IMR-90 (cell line): ENCODE data around the gene CCER1. TPM values are rescaled to one million over a fixed set of nuclear protein-coding genes. Genes with fewer than 3 reads are reported as not detected.

Experiments
- ATAC-seq: fragments of 200-7000 bp; cut with Tn5 transposase; 2 replicates; pipeline ENCODE4 v1.9.1; 2020; ENCODE audit warnings: low read depth, mild to moderate bottlenecking, moderate library complexity
- BruUV-seq: library from RNA; stranded (reverse); fragments of 400-500 nt; replicated peaks from 2 replicates; lab custom pipeline; 2021; lab: Mats Ljungman, UMichigan
- CTCF ChIA-PET: fragments of 300-600 bp; formaldehyde crosslinking; extraction: SDS; loops from one replicate; lab custom pipeline; 2021; ENCODE audit warnings: antibody characterized with exemption; lab: Yijun Ruan, JAX
- POLR2A ChIA-PET: fragments of 300-600 bp; sonication (Branson Sonifier 250); formaldehyde crosslinking; loops from one replicate; lab custom pipeline; 2022; ENCODE audit warnings: antibody characterized with exemption; ENCODE audit not compliant: unreplicated experiment; lab: Charles Lee
- DNase-seq: peaks from one replicate; pipeline ENCODE4 v3.0.0; 2013
- H2AFZ ChIP-seq: replicated peaks from 2 replicates; pipeline ENCODE3; 2013; ENCODE audit warnings: low read length, mild to moderate bottlenecking; ENCODE audit not compliant: poor library complexity
- H2AK5ac ChIP-seq: 2 replicates; pipeline ENCODE4 v1.6.1; 2013; ENCODE audit warnings: low read depth, low read length, inconsistent platforms
- H2AK9ac ChIP-seq: replicated peaks from 2 replicates; pipeline ENCODE3; 2013; ENCODE audit warnings: mild to moderate bottlenecking, low read depth, low read length, moderate library complexity; ENCODE audit not compliant: poor library complexity
- H2BK120ac ChIP-seq: 2 replicates; pipeline ENCODE4 v1.6.1; 2013; ENCODE audit warnings: low read depth, low read length, inconsistent platforms
- H2BK15ac ChIP-seq: 3 replicates; pipeline ENCODE4 v1.6.1; 2013; ENCODE audit warnings: low read depth, low read length, inconsistent platforms
- H2BK20ac ChIP-seq: 2 replicates; pipeline ENCODE4 v1.6.1; 2013; ENCODE audit warnings: low read depth, mild to moderate bottlenecking, inconsistent platforms, low read length, moderate library complexity
- H2BK5ac ChIP-seq: 2 replicates; pipeline ENCODE4 v1.6.1; 2013; ENCODE audit warnings: mild to moderate bottlenecking, low read depth, low read length, inconsistent platforms; ENCODE audit not compliant: poor library complexity, severe bottlenecking
- H3K14ac ChIP-seq: replicated peaks from 2 replicates; pipeline ENCODE4 v1.6.1; 2013; ENCODE audit warnings: low read depth, low read length, inconsistent platforms
- H3K18ac ChIP-seq: 2 replicates; pipeline ENCODE4 v1.6.1; 2013; ENCODE audit warnings: low read depth, low read length, control low read depth
- H3K23ac ChIP-seq: 2 replicates; pipeline ENCODE4 v1.6.1; 2013; ENCODE audit warnings: low read depth, low read length, inconsistent platforms
- H3K27ac ChIP-seq: 2 replicates; pipeline ENCODE4 v1.5.1; 2013; ENCODE audit warnings: mild to moderate bottlenecking, control low read depth, low read length; ENCODE audit not compliant: insufficient read depth
- H3K27me3 ChIP-seq: 2 replicates; pipeline ENCODE4 v1.6.1; 2013; ENCODE audit warnings: low read length; ENCODE audit not compliant: control insufficient read depth, insufficient read depth
- H3K36me3 ChIP-seq: 2 replicates; pipeline ENCODE4 v1.6.1; 2013; ENCODE audit warnings: low read length, mixed read lengths; ENCODE audit not compliant: control insufficient read depth, insufficient read depth
- H3K4ac ChIP-seq: 2 replicates; pipeline ENCODE4 v1.6.1; 2013; ENCODE audit warnings: low read depth, low read length, inconsistent platforms
- H3K4me1 ChIP-seq: 2 replicates; pipeline ENCODE4 v1.6.1; 2013; ENCODE audit warnings: low read length, mixed read lengths; ENCODE audit not compliant: control insufficient read depth, insufficient read depth
- H3K4me2 ChIP-seq: 2 replicates; pipeline ENCODE4 v1.6.1; 2013; ENCODE audit warnings: low read depth, mild to moderate bottlenecking, control low read depth, low read length, moderate library complexity
- H3K4me3 ChIP-seq: 2 replicates; pipeline ENCODE4 v1.5.1; 2013; ENCODE audit warnings: low read depth, mild to moderate bottlenecking, control low read depth, low read length, moderate library complexity; ENCODE audit not compliant: insufficient read depth
- H3K56ac ChIP-seq: 2 replicates; pipeline ENCODE4 v1.6.1; 2013; ENCODE audit warnings: low read length, inconsistent platforms; ENCODE audit not compliant: insufficient read depth; ENCODE audit errors: extremely low read depth
- H3K79me1 ChIP-seq, 2 experiments: 2 replicates each; pipeline ENCODE4 v1.6.1; 2013; ENCODE audit warnings: low read length in 2 of 2, inconsistent platforms in 1 of 2, low read depth in 1 of 2
- H3K9ac ChIP-seq: 2 replicates; pipeline ENCODE4 v1.6.1; 2013; ENCODE audit warnings: low read depth, low read length, control low read depth
- H3K9me1 ChIP-seq: 2 replicates; pipeline ENCODE4 v1.6.1; 2013; ENCODE audit warnings: low read length, inconsistent platforms; ENCODE audit not compliant: insufficient read depth
- H3K9me3 ChIP-seq: 2 replicates; pipeline ENCODE4 v1.6.1; 2013; ENCODE audit warnings: low read length; ENCODE audit not compliant: control insufficient read depth, insufficient read depth
- H4K20me1 ChIP-seq: 2 replicates; pipeline ENCODE4 v1.6.1; 2013; ENCODE audit warnings: low read length, inconsistent platforms; ENCODE audit not compliant: insufficient read depth
- H4K5ac ChIP-seq: 2 replicates; pipeline ENCODE4 v1.6.1; 2013; ENCODE audit warnings: mild to moderate bottlenecking, low read depth, low read length, control low read depth
- H4K8ac ChIP-seq, 2 experiments: 2 replicates each; pipeline ENCODE4 v1.6.1; 2013; ENCODE audit warnings: low read depth in 2 of 2, low read length in 2 of 2, control low read depth in 1 of 2, inconsistent platforms in 1 of 2
- H4K91ac ChIP-seq: 2 replicates; pipeline ENCODE4 v1.6.1; 2013; ENCODE audit warnings: low read depth, low read length, inconsistent platforms; ENCODE audit not compliant: insufficient read depth
- BHLHE40 ChIP-seq: fragments of 150-350 bp; IDR thresholded peaks from 2 replicates; pipeline ENCODE4 v1.6.1; 2016; ENCODE audit warnings: mild to moderate bottlenecking, low read depth, low read length
- CEBPB ChIP-seq: IDR thresholded peaks from 2 replicates; pipeline ENCODE4 v1.6.1; 2012; ENCODE audit warnings: low read depth, low read length, improper control_type of control experiment
- CHD1 ChIP-seq: IDR thresholded peaks from 2 replicates; pipeline ENCODE4 v1.6.1; 2012; ENCODE audit warnings: low read depth, low read length, improper control_type of control experiment
- CTCF ChIP-seq: conservative IDR thresholded peaks from 2 replicates; pipeline ENCODE4 v1.5.1; 2012; ENCODE audit warnings: mild to moderate bottlenecking, low read depth, low read length, improper control_type of control experiment
- ELK1 ChIP-seq: fragments of 150-350 bp; IDR thresholded peaks from 2 replicates; pipeline ENCODE4 v1.6.1; 2016; ENCODE audit warnings: low read depth, mild to moderate bottlenecking, low read length, moderate library complexity, borderline replicate concordance
- FOS ChIP-seq: fragments of 150-350 bp; IDR thresholded peaks from 2 replicates; pipeline ENCODE4 v1.6.1; 2016; ENCODE audit warnings: low read depth, low read length
- MAFK ChIP-seq: IDR thresholded peaks from 2 replicates; pipeline ENCODE4 v1.6.1; 2012; ENCODE audit warnings: low read depth, low read length, improper control_type of control experiment
- MAZ ChIP-seq: IDR thresholded peaks from 2 replicates; pipeline ENCODE4 v1.6.1; 2012; ENCODE audit warnings: low read depth, mild to moderate bottlenecking, low read length, improper control_type of control experiment, moderate library complexity, borderline replicate concordance
- MXI1 ChIP-seq: IDR thresholded peaks from 2 replicates; pipeline ENCODE4 v1.6.1; 2012; ENCODE audit warnings: low read depth, mild to moderate bottlenecking, low read length, moderate library complexity, borderline replicate concordance
- NFE2L2 ChIP-seq: fragments of 150-350 bp; IDR thresholded peaks from 2 replicates; pipeline ENCODE4 v1.6.1; 2016; ENCODE audit warnings: low read depth, mild to moderate bottlenecking, low read length
- POLR2A ChIP-seq: IDR thresholded peaks from 2 replicates; pipeline ENCODE4 v1.6.1; 2012; ENCODE audit warnings: mild to moderate bottlenecking, low read depth, low read length
- RAD21 ChIP-seq: IDR thresholded peaks from 2 replicates; pipeline ENCODE4 v1.6.1; 2012; ENCODE audit warnings: low read length, improper control_type of control experiment
- RCOR1 ChIP-seq: IDR thresholded peaks from 2 replicates; pipeline ENCODE4 v1.6.1; 2012; ENCODE audit warnings: mild to moderate bottlenecking, low read length, improper control_type of control experiment; ENCODE audit not compliant: insufficient replicate concordance
- RFX5 ChIP-seq: IDR thresholded peaks from 2 replicates; pipeline ENCODE4 v1.8.0; 2012; ENCODE audit warnings: low read depth, mild to moderate bottlenecking, low read length, moderate library complexity
- SMC3 ChIP-seq: fragments of 150-350 bp; IDR thresholded peaks from 2 replicates; pipeline ENCODE4 v1.6.1; 2016; ENCODE audit warnings: low read depth, mild to moderate bottlenecking, antibody characterized with exemption, low read length, moderate library complexity
- USF2 ChIP-seq: fragments of 150-350 bp; IDR thresholded peaks from 2 replicates; pipeline ENCODE4 v1.6.1; 2017; ENCODE audit warnings: mild to moderate bottlenecking, antibody characterized with exemption, low read length, low read depth
- dilution Hi-C: fragments of 300-500 bp; cut with HindIII; formaldehyde crosslinking; loops from one replicate; pipeline ENCODE4 v1.14.3; 2018; ENCODE audit warnings: low sequenced_read_pairs; ENCODE audit not compliant: unreplicated experiment
- in situ Hi-C: fragments of 300-500 bp; cut with MboI; formaldehyde crosslinking; loops from 3 replicates; pipeline ENCODE4 v1.14.3; 2019; ENCODE audit warnings: low sequenced_read_pairs, inconsistent platforms, mixed read lengths
- intact Hi-C: fragments of 100-400 bp; cut with micrococcal nuclease; formaldehyde crosslinking; loops from 2 replicates; pipeline ENCODE4 v1.10.0; 2022
- polyA plus RNA-seq, 3 experiments: library from polyadenylated mRNA; depleted of rRNA; stranded (reverse); fragments of >200 nt; gene quantifications; 2 replicates each; pipeline ENCODE4 v1.2.3, GENCODE V29; 2012; ENCODE audit warnings: low replicate concordance in 1 of 3
- total RNA-seq: library from RNA; depleted of rRNA; stranded (reverse); fragments of >200 nt; gene quantifications from 2 replicates; pipeline ENCODE4 v1.2.3, GENCODE V29; 2012

CCER1 gene
- total and polyA plus RNA-seq, 2 of the 4 experiments (the other 2 are of a cell fraction) = not detected

GRCh38 chr12:90916516-90916915 is 38.5 kb downstream of the CCER1 start:
- Histone ChIP-seq H2AFZ (no peak overlapping the region), H2AK9ac (no peak overlapping the region), H4K20me1 (no peaks in the 10 kb centered on the region), H4K91ac (no peak overlapping the region), H3K4ac (no peak overlapping the region), H3K4me2 (no peak overlapping the region), H3K9me3 (no peaks in the 10 kb centered on the region), H2BK20ac (no peak overlapping the region), H3K9me1 (no peaks in the 10 kb centered on the region), H4K5ac (no peak overlapping the region), H3K56ac (no peak overlapping the region), H3K4me1 (no peaks in the 10 kb centered on the region; the same call in 1 of the 2 replicates), H2BK15ac (no peak overlapping the region), H3K18ac (no peak overlapping the region), H2AK5ac (no peak overlapping the region), H3K14ac (no peak overlapping the region), H3K4me3 (no peak overlapping the region), H3K9ac (no peak overlapping the region), H3K36me3 (no peaks in the 10 kb centered on the region), H3K23ac (no peak overlapping the region), H3K27ac (no peak overlapping the region), H2BK5ac (no peak overlapping the region), H2BK120ac (no peak overlapping the region), H3K79me1 (no peaks in the 10 kb centered on the region), H4K8ac (no peak overlapping the region), H3K27me3 (no peaks in the 10 kb centered on the region)
- BruUV-seq = no TSS peak
- intact Hi-C loops = no loop called here
- TF ChIP-seq CHD1 (no peak), RFX5 (no peak), POLR2A (no peak), RAD21 (no peak), MAZ (no peak), USF2 (no peak), MXI1 (no peak), BHLHE40 (no peak), CEBPB (no peak), FOS (no peak), CTCF (no peak), RCOR1 (no peak), ELK1 (no peak), MAFK (no peak), SMC3 (no peak), NFE2L2 (no peak)
- ATAC-seq (no peak), DNase-seq (no peak)
- ChIA-PET CTCF (no interaction called here), POLR2A (no interaction called here)
- dilution Hi-C loops = no loop called here
- in situ Hi-C loops = no loop called here
